Fibroblast of lung (primary cell): ENCODE data around the gene ANKH.

ENCODE experiments used
- CTCF ChIP-seq, 2 donors: IDR thresholded peaks in 1 of 2; conservative IDR thresholded peaks in 1 of 2; 1 replicate in 1 of 2; 2 replicates in 1 of 2; pipeline ENCODE4 v1.5.1; 2011 to 2012; ENCODE audit warnings: low read length in 2 of 2, control low read depth in 1 of 2, inconsistent platforms in 1 of 2, low read depth in 1 of 2, mild to moderate bottlenecking in 1 of 2
- EZH2 ChIP-seq: IDR thresholded peaks from 2 replicates; pipeline ENCODE4 v1.5.1; 2012; ENCODE audit warnings: low read length, control low read depth, mild to moderate bottlenecking; ENCODE audit errors: missing control alignments

- no peak for TF ChIP-seq CTCF (conservative IDR thresholded peaks at IDR 0.05 in 1 of 2, IDR thresholded peaks at IDR 0.05 in 1 of 2; ENCODE audit: low read depth in 1 of 2, low read length in 2 of 2)
- TF ChIP-seq EZH2, result no peak
These were observed 41.5 kb upstream of the ANKH start for GRCh38 chr5:14913096-14913495.
